ENCODE measurements around the gene MAP4K4. TPM values are rescaled to one million over a fixed set of nuclear protein-coding genes. Genes with fewer than 3 reads are reported as not detected.

Gene MAP4K4
- total RNA-seq, 1 donor from 2014 or later = 91.9 TPM

DNA sequence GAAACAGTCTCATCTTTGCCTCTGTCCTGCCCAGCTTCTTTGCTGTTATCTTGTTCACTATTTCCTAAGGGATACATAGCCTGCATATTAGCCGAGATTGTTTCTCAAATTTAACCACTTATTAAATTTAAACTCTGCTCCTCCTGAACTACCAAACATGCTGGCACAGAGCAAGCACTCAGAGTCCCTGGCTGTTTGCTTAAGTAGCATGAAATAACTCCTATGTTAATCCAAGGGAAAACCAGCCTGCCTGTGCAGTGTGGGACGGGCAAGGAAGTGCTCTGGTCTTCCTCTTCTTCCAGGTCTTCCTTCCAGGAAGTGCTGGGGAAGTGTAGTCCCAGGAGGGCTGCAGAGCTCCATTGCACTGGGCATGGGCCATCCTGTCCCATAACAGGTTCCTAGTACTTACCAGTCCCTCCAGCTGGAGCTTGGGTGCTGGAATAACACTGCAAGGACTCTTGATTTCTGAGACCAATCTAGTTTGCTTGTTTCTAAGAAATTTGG, 198.4 kb downstream of the MAP4K4 start:
- H3K36me3 Mint-ChIP-seq = peaks cover 53% of the 10 kb centered on the region
- no peak for DNase-seq (ENCODE audit: low spot score)
- H3K4me1 ChIP-seq = peaks cover 21% of the 10 kb centered on the region
- no peak overlapping the region for H3K27ac ChIP-seq
- no peak overlapping the region for H2AFZ ChIP-seq (replicated peaks)
- H3K9ac ChIP-seq = no peak overlapping the region
- H4K20me1 ChIP-seq (ENCODE audit: low read depth) = peaks cover 15% of the 10 kb centered on the region
- H3F3A ChIP-seq (ENCODE audit: low read depth) = peaks cover 17% of the 10 kb centered on the region
- no peak overlapping the region for H3K4me2 ChIP-seq
- no peak overlapping the region for H3K27ac Mint-ChIP-seq
- peaks cover 18% of the 10 kb centered on the region for H3K4me1 Mint-ChIP-seq
- TF ChIP-seq, protein P1, sequence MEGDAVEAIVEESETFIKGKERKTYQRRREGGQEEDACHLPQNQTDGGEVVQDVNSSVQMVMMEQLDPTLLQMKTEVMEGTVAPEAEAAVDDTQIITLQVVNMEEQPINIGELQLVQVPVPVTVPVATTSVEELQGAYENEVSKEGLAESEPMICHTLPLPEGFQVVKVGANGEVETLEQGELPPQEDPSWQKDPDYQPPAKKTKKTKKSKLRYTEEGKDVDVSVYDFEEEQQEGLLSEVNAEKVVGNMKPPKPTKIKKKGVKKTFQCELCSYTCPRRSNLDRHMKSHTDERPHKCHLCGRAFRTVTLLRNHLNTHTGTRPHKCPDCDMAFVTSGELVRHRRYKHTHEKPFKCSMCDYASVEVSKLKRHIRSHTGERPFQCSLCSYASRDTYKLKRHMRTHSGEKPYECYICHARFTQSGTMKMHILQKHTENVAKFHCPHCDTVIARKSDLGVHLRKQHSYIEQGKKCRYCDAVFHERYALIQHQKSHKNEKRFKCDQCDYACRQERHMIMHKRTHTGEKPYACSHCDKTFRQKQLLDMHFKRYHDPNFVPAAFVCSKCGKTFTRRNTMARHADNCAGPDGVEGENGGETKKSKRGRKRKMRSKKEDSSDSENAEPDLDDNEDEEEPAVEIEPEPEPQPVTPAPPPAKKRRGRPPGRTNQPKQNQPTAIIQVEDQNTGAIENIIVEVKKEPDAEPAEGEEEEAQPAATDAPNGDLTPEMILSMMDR (IDR thresholded peaks at IDR 0.05) = no peak
- TF ChIP-seq EZH2 (IDR thresholded peaks at IDR 0.05) (no peak), EZH2phosphoT487 (IDR thresholded peaks at IDR 0.05) (no peak)
- no peaks in the 10 kb centered on the region for H3K27me3 Mint-ChIP-seq (ENCODE audit: insufficient read depth, low read depth)
- no peaks in the 10 kb centered on the region for H3K36me3 ChIP-seq
- H3K27me3 ChIP-seq = no peaks in the 10 kb centered on the region
- no peaks in the 10 kb centered on the region for H3K9me3 ChIP-seq (ENCODE audit: low read depth)
- no peak overlapping the region for H3K4me3 ChIP-seq
- H3K9me3 Mint-ChIP-seq = peaks cover 5% of the 10 kb centered on the region
- H3K79me2 ChIP-seq (ENCODE audit: low read depth) = no peaks in the 10 kb centered on the region
- no peak overlapping the region for H3K4me3 Mint-ChIP-seq

DNA sequence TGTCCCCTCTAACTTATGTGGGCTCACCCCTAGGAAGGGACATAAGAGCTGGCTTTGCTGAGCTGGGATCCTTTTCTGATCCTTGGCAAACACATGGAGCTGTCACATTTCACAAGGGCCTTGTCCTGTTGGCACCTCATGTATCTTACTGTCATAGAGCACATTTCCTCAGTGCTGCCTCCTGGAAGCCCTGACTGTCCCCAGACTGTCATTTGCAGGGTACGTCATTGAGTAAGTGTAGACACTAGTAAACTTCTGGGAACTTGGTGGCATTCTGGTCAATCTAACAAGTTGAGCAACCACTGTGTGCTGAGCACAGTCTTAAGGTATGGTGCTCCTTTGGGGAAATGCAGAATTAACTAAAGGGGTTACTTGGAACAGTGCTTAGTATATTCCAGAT, 199.8 kb downstream of the MAP4K4 start:
- Mint-ChIP-seq H3K4me3 (no peak overlapping the region), H3K9me3 (peaks cover 7% of the 10 kb centered on the region), H3K27ac (no peak overlapping the region), H3K36me3 (peaks cover 42% of the 10 kb centered on the region), H3K4me1 (peaks cover 17% of the 10 kb centered on the region), H3K27me3 (ENCODE audit: insufficient read depth, low read depth) (no peaks in the 10 kb centered on the region)
- H3K9me3 ChIP-seq (ENCODE audit: low read depth) = no peaks in the 10 kb centered on the region
- no peak overlapping the region for H3K4me2 ChIP-seq
- peaks cover 15% of the 10 kb centered on the region for H4K20me1 ChIP-seq (ENCODE audit: low read depth)
- H3K4me3 ChIP-seq = no peak overlapping the region
- TF ChIP-seq EZH2phosphoT487 (IDR thresholded peaks at IDR 0.05) (no peak), EZH2 (IDR thresholded peaks at IDR 0.05) (no peak)
- TF ChIP-seq, protein P1 (IDR thresholded peaks at IDR 0.05) = no peak
- no peak overlapping the region for H3K27ac ChIP-seq
- no peak overlapping the region for H2AFZ ChIP-seq (replicated peaks)
- H3K9ac ChIP-seq = no peak overlapping the region
- H3K36me3 ChIP-seq = no peaks in the 10 kb centered on the region
- peaks cover 14% of the 10 kb centered on the region for H3F3A ChIP-seq (ENCODE audit: low read depth)
- H3K4me1 ChIP-seq = peaks cover 21% of the 10 kb centered on the region
- no peaks in the 10 kb centered on the region for H3K27me3 ChIP-seq
- no peaks in the 10 kb centered on the region for H3K79me2 ChIP-seq (ENCODE audit: low read depth)
- DNase-seq (ENCODE audit: low spot score) = no peak

DNA sequence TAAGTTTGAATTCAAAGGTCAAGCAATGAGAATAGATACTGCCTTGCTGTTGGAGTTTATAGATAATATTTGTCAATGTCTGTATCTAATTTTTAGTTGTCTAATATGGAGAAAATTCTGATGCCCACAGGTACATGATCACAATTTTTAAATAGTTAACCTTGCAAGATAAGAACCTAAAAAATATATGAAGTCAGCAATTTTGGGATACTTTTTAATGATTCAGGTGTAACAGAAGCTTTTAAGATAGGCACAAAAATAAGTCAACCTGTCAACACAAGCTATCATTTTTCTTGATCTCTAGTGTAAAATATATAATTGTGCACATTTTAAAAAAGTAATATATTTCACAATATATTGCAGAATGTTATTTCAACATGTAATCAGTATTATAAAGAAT, 201.8 kb downstream of the MAP4K4 start:
- Histone ChIP-seq H4K20me1 (ENCODE audit: low read depth) (peaks cover under 1% of the 10 kb centered on the region), H3K36me3 (no peaks in the 10 kb centered on the region), H3K4me2 (no peak overlapping the region), H3K79me2 (ENCODE audit: low read depth) (no peaks in the 10 kb centered on the region), H3F3A (ENCODE audit: low read depth) (no peaks in the 10 kb centered on the region), H3K4me1 (peaks cover 5% of the 10 kb centered on the region), H2AFZ (replicated peaks) (no peak overlapping the region), H3K27me3 (no peaks in the 10 kb centered on the region), H3K4me3 (no peak overlapping the region), H3K9me3 (ENCODE audit: low read depth) (no peaks in the 10 kb centered on the region), H3K27ac (no peak overlapping the region), H3K9ac (no peak overlapping the region)
- no peak for DNase-seq (ENCODE audit: low spot score)
- H3K4me1 Mint-ChIP-seq = no peaks in the 10 kb centered on the region
- H3K27ac Mint-ChIP-seq = no peak overlapping the region
- peaks cover 25% of the 10 kb centered on the region for H3K36me3 Mint-ChIP-seq
- H3K9me3 Mint-ChIP-seq = peaks cover 4% of the 10 kb centered on the region
- H3K4me3 Mint-ChIP-seq = no peak overlapping the region
- TF ChIP-seq, protein P1 (IDR thresholded peaks at IDR 0.05) = no peak
- no peak for TF ChIP-seq EZH2 (IDR thresholded peaks at IDR 0.05)
- no peak for TF ChIP-seq EZH2phosphoT487 (IDR thresholded peaks at IDR 0.05)
- H3K27me3 Mint-ChIP-seq (ENCODE audit: insufficient read depth, low read depth) = no peaks in the 10 kb centered on the region

Data from neural progenitor cell (in vitro differentiated cells).